Dermis microvascular lymphatic vessel endothelial cell (primary cell): ENCODE measurements around the gene GKN1. TPM values are rescaled to one million over a fixed set of nuclear protein-coding genes. Genes with fewer than 3 reads are reported as not detected.
A peak's percentile ranks its signal among the peaks of the same experiment; 100 is the strongest.
"Not testable (repeated sequence)": the region's sequence is repeated elsewhere in the genome, so short reads cannot be mapped to it uniquely, and the experiment has no call there.

Experiments used
- DNase-seq, 2 donors: peaks; one replicate each; pipeline versions ENCODE4 v3.0.0 to v3.0.0-alpha.2; 2010; ENCODE audit warnings: low read depth in 2 of 2
- total RNA-seq: library from RNA; depleted of rRNA; stranded (reverse); fragments of >200 nt; gene quantifications from 2 replicates; pipeline ENCODE4 v1.2.1, GENCODE V29; 2014

Gene GKN1
- total RNA-seq = not detected in 2 replicates

GRCh38 chr2:68974251-68974650, at the start of gene GKN1:
TSS of gene GKN1 (plus strand) at chr2:68974636. CDS start at chr2:68974678, 42 bp downstream.
- DNase-seq = no peak

- peak; percentile 34 to 65 for DNase-seq
Observed at GRCh38 chr2:68925295-68925896, 49.0 kb upstream of the GKN1 start.

GRCh38 chr2:68926796-68927195, 47.6 kb upstream of the GKN1 start:
- no peak for DNase-seq

GRCh38 chr2:68931149-68931711, 43.2 kb upstream of the GKN1 start:
- DNase-seq = no peak

- no peak for DNase-seq
Observed at GRCh38 chr2:68931799-68932198, 42.6 kb upstream of the GKN1 start.

GRCh38 chr2:68932402-68932801, 42.0 kb upstream of the GKN1 start:
- DNase-seq = no peak

GRCh38 chr2:68934021-68934420, 40.4 kb upstream of the GKN1 start:
- DNase-seq = no peak

- DNase-seq = no peak
Observed at GRCh38 chr2:68935471-68935870, 39.0 kb upstream of the GKN1 start.

- peak in 1 of 2 donors; percentile 46 for DNase-seq
Observed at GRCh38 chr2:68936427-68936826, 38.0 kb upstream of the GKN1 start.

- no peak for DNase-seq
Observed at GRCh38 chr2:68936889-68937288, 37.5 kb upstream of the GKN1 start.

GRCh38 chr2:68937346-68938055, 36.9 kb upstream of the GKN1 start:
- no peak for DNase-seq

GRCh38 chr2:68938938-68939337, 35.5 kb upstream of the GKN1 start:
- no peak for DNase-seq

- DNase-seq = no peak
Observed at GRCh38 chr2:68939962-68940361, 34.5 kb upstream of the GKN1 start.

- DNase-seq = no peak
Observed at GRCh38 chr2:68940369-68940768, 34.1 kb upstream of the GKN1 start.

- no peak for DNase-seq
Observed at GRCh38 chr2:68942827-68943226, 31.6 kb upstream of the GKN1 start.

GRCh38 chr2:68943581-68944568, 30.6 kb upstream of the GKN1 start:
- DNase-seq = peak; percentile 11 to 49

GRCh38 chr2:68946117-68946516, 28.3 kb upstream of the GKN1 start:
- no peak for DNase-seq

GRCh38 chr2:68948710-68949109, 25.7 kb upstream of the GKN1 start:
- DNase-seq = no peak

- DNase-seq = no peak
Observed at GRCh38 chr2:68951899-68952298, 22.5 kb upstream of the GKN1 start.

GRCh38 chr2:68952887-68953521, 21.4 kb upstream of the GKN1 start, which contains the start of gene GKN2:
TSS of gene GKN2 (minus strand) at chr2:68952893. CDS start at chr2:68952861, 32 bp downstream.
- DNase-seq = no peak

- DNase-seq = not testable (repeated sequence)
Observed at GRCh38 chr2:68955432-68955831, 19.0 kb upstream of the GKN1 start.
